ENCODE measurements around the gene TNRC6B.

The TNRC6B gene

GRCh38 chr22:40240686-40241085 is 63.0 kb downstream of the TNRC6B start:
- no peak for DNase-seq

DNA sequence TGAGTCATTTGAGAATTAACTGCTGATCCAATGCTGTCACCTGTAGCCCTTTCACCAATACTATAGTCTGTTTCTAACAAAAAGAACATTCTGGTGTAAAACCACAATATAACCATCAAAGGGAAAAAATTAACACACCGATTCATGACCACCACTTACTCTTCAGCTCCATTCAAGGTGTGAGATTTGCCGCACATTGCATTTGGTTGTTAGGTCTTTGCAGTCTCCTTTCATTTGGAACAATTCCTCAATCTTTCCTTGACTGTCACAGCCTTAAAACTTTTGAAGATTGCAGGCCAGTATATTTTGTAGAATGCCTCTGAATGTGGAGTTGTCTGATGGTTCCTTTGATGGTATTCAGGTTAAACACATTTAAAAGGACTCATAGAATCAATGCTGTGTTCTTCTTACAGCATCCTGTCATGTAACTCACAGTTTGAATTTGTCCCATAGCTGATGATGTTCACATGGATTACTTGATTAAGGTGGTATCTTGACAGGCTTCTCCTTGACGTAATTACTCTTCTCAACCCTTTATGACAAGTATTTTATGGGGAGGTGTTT is 63.6 kb downstream of the TNRC6B start:
- no peak for DNase-seq

GRCh38 chr22:40243891-40244290 is 66.2 kb downstream of the TNRC6B start:
- DNase-seq: no peak

GRCh38 chr22:40244586-40244985 is 66.9 kb downstream of the TNRC6B start:
- no peak for DNase-seq

DNA sequence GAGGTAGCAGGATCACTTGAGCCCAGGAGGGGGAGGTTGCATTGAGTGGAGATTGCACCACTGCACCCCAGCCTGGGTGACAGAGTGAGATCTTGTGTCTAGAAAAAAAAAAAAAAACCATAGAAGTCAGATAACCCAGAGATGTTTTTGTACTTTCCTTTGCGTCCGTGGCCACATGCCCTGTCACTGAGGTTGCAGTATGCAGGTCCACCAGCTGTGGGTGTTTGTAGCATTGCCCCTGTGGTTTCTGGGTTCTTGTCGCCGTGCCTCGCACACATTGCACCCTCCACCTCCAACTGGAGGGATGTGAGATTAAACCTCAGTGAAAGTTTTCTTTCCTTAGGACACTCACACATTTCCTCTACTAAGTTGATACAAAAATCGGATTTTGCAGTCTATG is 70.3 kb downstream of the TNRC6B start:
- DNase-seq: no peak

DNA sequence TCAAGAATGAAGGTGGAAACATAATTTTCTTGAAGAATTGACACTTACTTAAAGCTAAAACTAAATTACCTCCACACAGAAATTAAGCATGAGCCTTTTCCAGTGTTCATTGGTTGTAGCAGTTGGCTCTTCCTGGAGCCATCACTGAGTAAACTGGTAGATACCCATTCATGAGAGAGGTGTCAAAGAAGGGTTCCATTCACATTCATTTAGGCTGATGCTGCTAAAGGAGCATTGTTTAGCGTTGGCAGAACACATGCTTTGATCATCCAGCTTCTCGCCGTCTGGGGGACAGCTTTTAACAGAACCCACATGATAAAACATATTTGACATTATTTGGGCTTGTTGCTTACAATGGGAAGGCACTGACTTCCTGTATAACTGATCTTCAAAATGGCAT is 71.6 kb downstream of the TNRC6B start:
- DNase-seq: no peak

GRCh38 chr22:40250608-40251007 is 72.9 kb downstream of the TNRC6B start:
- no peak for DNase-seq

DNA sequence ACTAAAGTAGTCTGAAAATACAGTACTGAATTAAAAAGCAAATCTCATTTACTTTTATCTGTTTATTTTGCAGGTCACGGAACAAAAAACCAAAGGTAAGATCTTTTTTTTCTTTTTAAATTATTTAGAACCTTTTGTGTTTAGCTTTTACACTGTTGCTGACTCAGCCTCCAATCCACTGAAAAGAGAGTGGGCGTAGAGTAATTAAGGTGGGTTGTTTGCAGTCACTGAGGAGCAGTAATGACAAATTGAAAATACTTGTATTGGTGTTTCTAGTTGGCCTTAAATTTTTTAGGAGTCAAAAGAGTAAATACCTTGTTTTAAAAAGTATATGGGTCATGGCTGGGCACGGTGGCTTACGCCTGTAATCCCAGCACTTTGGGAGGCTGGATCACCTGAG is 73.4 kb downstream of the TNRC6B start:
- no peak for DNase-seq

DNA sequence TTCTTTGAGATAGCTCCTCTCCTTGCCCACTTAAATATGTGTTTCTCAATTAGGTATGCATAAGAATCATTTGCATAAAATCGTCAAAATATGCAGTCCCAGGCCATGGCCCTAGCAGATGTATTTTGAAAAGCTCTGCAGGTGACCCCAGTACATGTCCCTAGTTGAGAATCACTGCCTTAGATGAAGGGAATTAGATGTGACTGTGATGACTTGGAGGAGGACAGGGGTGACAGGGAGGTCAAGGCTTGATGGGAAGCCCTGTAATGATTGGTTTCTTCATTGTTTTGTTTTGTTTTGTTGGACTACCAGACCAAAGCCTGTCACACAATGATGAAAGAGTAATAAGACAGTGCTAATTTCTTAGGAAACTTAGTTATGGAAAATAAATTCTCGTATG is 74.4 kb downstream of the TNRC6B start:
- no peak for DNase-seq

DNA sequence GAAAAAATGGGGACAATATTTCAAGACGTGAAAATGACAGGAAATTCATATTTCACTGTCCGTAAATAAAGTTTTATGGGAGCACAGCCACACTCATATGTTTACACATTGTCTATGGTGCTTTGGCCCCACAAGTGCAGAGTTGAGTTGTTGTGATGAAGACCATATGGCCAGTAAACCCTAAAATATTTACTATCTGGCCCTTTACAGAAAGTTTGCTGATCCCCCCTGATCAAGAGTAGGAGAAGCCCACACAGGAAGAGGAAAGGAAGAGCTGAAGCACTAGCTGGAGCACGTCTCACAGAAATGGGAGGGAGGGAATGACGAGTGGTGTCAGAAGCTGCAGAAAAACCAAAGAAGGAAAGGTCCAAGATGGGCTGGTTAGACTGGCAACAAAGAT is 78.8 kb downstream of the TNRC6B start:
- no peak for DNase-seq

GRCh38 chr22:40258017-40258416 is 80.3 kb downstream of the TNRC6B start:
- DNase-seq: no peak

- DNase-seq: no peak
These were observed 80.8 kb downstream of the TNRC6B start for GRCh38 chr22:40258501-40258915.

- no peak for DNase-seq
These were observed 84.1 kb downstream of the TNRC6B start for GRCh38 chr22:40261783-40262182.

- no peak for DNase-seq
These were observed 85.5 kb downstream of the TNRC6B start for GRCh38 chr22:40263191-40263590.

DNA sequence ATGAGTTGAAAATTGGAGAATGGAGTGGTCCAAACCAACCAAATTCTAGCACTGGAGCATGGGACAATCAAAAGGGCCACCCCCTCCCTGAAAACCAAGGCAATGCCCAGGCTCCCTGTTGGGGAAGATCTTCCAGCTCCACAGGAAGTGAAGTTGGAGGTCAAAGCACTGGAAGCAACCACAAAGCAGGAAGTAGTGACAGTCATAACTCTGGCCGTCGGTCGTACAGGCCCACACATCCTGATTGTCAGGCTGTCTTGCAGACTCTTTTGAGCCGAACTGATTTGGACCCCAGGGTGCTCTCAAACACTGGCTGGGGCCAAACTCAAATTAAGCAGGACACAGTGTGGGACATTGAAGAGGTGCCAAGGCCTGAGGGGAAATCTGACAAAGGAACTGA is 88.1 kb downstream of the TNRC6B start:
- DNase-seq: no peak

DNA sequence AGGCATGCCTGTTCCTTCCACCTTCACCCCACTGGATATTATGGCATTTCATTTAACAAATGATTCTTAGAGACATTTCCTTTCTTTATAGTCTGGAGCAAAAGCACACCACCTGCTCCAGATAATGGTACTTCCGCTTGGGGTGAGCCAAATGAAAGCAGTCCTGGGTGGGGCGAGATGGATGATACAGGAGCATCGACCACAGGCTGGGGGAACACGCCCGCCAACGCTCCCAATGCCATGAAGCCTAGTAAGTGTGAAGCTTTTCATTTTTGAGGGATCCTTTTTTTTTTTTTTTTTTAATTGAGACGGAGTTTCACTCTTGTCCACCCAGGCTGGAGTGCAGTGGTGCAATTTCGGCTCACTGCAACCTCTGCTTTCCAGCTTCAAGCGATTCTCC is 92.3 kb downstream of the TNRC6B start:
- DNase-seq: no peak

- DNase-seq: no peak
These were observed 93.1 kb downstream of the TNRC6B start for GRCh38 chr22:40270748-40271373.

DNA sequence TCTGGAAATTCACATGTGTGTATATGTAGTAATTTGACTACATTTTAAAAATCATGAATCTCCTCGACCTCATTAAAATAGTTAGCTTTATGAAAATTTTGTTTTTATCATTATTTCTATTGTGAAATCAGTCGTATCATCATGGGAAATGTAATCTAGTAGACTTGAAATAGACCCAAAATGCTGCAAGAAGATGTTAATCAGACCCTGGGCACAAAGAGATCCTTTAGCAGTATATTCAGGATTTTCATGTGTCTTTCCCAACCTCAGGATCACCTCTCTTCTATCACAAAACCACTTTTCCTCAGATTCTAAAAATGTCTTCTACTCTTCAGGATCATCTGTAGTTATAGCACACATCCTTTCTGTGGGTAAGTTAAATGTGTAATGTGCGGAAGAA is 93.7 kb downstream of the TNRC6B start:
- no peak for DNase-seq

GRCh38 chr22:40273319-40273718 is 95.6 kb downstream of the TNRC6B start:
- no peak for DNase-seq

DNA sequence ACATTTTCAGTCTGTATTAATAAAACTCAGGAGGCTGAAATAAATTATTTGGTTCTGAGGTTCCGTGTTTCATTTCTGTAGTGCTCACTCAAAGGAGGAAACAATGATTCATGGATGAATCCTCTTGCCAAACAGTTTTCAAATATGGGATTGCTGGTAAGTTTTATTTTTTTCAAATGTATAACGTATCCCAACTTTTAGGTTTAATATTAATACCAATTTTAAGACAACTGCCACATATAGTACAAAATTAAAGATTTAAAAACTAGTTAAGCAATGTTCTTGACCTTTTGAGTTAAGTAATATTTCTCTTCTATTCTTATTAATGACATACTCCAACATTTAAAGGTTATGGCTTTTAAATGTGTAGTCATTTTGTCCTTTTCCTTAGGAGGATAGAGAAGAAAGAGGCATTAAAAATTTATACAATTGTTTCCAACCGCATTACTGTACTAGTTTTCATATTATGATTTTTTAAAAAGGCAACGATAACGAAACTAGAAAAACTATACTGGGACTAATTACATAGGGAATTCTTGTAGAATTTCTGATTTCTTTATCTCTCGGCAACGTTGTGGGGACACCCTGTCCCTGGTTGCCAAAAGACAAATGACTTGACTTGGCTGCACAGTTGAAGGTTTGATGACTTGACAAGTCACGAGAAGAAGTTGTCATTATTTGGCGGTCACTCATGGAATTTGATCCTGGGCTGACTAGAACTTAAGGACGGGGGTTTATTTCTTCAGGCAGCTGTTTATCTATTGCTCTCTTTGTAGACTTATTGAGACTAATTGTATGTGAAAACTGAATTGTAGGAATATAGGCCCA is 99.5 kb downstream of the TNRC6B start:
- DNase-seq: no peak

- DNase-seq: no peak
These were observed 101.3 kb downstream of the TNRC6B start for GRCh38 chr22:40279017-40279416.

GRCh38 chr22:40281717-40282116 is 104.0 kb downstream of the TNRC6B start:
- peak; percentile 64 for DNase-seq

DNA sequence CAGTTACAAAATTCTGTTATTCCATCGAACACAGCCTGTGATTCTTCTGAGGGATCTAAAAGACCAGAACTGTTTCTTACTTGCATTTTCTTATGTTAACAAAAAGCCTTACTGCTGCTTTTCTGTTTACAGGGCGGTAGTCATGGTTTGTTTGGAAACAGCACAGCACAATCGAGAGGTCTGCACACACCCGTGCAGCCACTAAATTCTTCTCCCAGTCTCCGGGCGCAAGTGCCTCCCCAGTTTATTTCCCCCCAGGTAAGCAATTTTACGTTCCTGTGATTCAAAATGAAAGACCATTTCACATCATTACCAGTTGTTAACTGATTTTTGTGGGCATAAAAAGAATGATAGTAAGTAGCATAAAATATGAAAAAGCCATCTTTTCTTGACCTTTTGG is 107.8 kb downstream of the TNRC6B start:
- DNase-seq: no peak

DNA sequence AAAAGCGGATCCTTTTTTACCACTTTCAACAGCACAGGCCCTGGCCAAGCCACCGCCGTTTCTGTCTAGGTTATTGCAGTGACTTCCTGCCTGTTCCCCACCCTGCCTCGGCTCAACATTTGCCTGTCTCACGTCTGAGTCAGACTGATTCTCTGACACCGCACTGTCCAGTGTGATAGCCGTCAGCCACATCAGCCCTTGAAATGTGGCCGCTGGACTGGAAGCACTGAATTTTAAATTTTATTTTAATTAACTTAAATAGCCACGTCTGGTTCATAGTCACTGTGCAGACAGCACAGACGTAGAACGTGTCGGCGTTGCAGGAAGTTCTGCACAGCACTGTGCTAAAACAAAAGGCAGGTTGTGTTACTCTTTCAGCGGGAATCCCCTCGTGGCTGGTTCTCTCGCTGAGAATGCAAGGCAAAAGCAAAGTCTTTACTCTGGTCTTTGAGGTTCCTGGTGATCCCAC is 112.3 kb downstream of the TNRC6B start:
- DNase-seq: peak; percentile 71
